ENCODE measurements around the gene RAC3.

The RAC3 gene

DNA sequence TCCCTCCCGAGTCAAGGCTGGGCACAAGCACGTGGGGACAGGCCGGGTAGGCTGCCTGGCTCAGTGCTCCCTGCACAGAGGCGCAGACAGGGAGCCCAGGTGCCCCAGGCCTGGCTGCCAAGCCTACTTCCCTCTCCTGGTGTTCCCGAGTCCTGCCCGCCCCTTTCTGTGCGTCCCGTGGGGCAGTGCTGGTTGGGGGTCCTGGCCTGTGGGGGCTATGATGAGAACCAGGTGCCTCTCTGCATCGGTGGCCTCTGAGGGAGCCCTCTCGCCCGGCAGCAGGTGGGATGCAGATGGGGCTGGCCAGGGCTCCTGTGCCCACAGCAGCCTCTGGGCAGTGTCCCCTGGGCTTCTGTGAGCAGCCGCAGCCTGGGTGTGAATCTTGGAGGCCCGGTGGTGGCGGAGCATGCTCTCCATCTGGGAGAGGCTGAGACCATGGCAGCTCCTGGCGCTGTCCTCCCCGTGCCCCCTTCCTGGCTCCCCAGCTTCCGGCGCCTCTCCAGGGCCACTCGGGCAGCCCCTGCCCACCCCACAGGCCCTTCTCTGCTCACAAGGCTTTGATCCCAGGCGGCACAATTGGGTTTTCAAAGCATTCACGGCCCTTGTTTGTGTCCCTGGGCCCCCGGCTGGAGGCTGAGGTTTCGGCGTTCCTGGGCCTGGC lies 16.0 kb upstream of the RAC3 start:
- Mint-ChIP-seq H3K4me3 (no peak overlapping the region), H3K27ac (no peak overlapping the region), H3K4me1 (ENCODE audit: low read depth) (peaks cover under 1% of the 10 kb centered on the region), H3K36me3 (no peaks in the 10 kb centered on the region), H3K27me3 (no peaks in the 10 kb centered on the region), H3K9me3 (ENCODE audit: low read depth) (no peaks in the 10 kb centered on the region)

DNA sequence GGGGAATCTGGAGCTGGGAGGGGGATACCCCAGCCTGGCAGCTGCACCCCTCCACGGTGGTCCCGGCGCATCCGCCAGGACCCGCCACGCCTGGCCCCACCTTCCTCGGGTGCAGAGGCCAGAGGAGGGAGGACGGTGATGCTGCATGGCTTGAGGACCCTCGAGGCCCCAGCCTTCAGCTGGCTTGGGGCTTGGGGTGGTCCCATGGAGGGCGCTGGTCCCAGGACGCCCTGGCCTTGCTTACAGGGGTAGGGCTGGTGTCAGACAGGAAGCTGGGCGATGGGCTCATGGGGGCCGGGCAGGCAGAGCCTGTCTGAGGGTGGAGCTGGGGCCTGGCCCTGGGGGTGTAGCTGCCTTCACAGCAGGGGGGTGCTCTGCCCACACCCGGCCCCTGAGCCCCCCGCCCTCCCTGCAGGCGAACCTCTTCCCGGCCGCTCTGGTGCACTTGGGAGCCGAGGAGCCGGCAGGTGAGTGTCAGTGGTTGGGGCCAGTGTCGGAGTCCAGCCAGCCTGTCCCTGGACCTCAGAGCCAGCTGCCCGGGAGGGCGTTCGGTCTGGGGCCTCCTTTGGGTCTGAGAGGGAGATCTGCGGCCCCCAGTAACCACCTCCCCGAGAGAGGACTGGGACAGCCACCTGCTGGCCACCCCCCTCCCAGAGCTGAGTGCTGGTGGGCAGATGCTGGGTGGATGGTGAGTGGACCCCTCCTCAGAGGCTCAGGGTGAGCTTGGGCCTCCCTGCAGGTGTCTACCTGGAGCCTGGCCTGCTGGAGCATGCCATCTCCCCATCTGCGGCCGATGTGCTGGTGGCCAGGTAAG lies 15.2 kb upstream of the RAC3 start:
- no peak overlapping the region for H3K4me3 Mint-ChIP-seq
- H3K27me3 Mint-ChIP-seq = no peaks in the 10 kb centered on the region
- no peaks in the 10 kb centered on the region for H3K36me3 Mint-ChIP-seq
- H3K9me3 Mint-ChIP-seq (ENCODE audit: low read depth) = no peaks in the 10 kb centered on the region
- peaks cover 4% of the 10 kb centered on the region for H3K4me1 Mint-ChIP-seq (ENCODE audit: low read depth)
- H3K27ac Mint-ChIP-seq = no peak overlapping the region

DNA sequence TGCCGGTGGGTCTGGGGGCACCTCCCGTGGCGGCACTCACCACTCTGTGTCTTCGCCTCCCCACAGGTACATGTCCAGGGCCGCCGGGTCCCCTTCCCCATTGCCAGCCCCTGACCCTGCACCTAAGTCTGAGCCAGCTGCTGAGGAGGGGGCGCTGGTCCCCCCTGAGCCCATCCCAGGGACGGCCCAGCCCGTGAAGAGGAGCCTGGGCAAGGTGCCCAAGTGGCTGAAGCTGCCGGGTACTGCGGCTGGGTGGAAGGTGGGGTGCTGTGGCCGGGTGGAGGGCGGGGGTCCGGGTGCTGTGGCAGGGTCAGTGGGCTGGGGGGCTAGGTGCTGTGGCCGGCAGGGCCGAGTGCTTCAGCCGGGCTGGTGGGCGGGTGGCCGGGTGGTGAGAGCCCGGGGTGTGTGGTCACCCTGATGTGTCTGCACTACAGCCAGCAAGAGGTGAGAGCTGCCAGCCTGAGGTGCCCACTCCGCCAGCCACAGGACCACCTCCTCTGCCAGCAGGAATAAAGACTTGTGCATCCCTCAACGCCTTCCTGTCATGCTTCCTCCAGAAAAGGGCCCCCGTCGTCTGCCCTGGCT lies 14.5 kb upstream of the RAC3 start:
- Mint-ChIP-seq H3K4me3 (no peak overlapping the region), H3K27me3 (no peaks in the 10 kb centered on the region), H3K27ac (no peak overlapping the region), H3K36me3 (no peaks in the 10 kb centered on the region), H3K9me3 (ENCODE audit: low read depth) (no peaks in the 10 kb centered on the region), H3K4me1 (ENCODE audit: low read depth) (peaks cover 10% of the 10 kb centered on the region)

DNA sequence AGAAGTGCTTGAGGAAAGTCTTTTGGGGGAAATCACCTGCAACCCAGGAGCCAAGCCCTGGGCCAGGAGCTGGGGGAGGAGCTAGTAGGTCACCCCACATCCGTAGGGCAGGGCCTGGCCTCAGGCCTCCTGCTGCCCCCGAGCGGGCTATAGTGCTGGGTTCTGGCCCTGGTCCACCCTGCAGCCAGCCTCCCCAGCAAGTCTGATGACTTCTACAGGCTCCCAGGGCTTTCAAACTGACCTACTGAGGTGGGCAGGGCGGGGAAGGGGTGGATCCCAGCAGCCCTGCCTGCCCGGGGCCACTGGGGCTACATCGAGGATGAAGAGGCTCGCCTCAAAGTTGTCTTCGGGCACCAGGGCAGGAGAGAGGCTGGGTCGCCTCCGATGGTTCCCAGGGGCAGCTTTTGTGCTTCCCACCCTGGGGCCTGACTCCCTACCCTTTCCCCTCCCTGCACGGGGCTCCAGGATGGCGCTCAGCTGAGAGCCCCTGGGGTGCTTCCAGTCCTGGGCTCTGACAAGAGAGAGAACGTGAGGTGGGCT lies 13.8 kb upstream of the RAC3 start:
- Mint-ChIP-seq H3K9me3 (ENCODE audit: low read depth) (no peaks in the 10 kb centered on the region), H3K27ac (no peak overlapping the region), H3K27me3 (no peaks in the 10 kb centered on the region), H3K36me3 (no peaks in the 10 kb centered on the region), H3K4me1 (ENCODE audit: low read depth) (peaks cover 10% of the 10 kb centered on the region), H3K4me3 (no peak overlapping the region)

DNA sequence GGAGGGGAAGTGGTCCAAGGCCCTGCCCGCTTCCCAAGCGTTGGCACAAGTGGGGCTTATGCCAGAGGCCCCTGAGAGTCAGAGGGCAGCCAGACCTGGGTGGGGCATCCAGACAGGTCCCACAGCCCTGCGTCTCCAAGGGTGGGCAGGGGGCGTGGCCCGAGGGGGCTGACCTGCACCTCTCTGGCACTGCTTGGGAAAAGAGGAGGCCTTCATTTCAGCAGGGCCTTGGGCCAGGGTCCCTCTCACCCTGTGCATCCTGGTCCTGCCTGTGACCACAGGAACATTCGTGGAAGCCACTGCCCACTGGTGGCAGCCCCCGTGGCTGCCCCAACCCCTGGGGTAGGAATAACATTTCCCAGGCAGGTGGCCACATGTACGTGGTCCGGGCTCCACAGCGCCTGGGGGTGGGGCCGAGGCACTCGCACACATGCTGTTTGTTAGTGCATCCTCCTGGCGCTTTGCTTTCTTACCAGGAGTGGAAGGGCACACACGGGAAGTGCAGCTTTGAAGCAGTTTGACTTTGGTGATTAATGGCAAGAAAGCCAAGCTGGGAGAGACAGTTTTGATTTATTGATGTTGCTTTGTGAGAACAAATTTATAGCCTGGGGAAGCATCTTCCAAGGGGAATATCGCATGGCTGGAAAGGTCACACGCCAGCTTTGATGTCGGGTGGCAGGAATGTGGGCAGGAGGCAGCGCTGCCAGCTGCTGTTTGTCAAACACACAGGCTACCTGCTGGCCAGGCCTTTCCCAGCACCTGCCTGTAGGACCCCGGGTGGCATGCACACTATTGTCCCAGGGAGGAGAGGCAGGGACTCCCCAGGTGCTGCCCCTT lies 13.1 kb upstream of the RAC3 start:
- peaks cover 10% of the 10 kb centered on the region for H3K4me1 Mint-ChIP-seq (ENCODE audit: low read depth)

DNA sequence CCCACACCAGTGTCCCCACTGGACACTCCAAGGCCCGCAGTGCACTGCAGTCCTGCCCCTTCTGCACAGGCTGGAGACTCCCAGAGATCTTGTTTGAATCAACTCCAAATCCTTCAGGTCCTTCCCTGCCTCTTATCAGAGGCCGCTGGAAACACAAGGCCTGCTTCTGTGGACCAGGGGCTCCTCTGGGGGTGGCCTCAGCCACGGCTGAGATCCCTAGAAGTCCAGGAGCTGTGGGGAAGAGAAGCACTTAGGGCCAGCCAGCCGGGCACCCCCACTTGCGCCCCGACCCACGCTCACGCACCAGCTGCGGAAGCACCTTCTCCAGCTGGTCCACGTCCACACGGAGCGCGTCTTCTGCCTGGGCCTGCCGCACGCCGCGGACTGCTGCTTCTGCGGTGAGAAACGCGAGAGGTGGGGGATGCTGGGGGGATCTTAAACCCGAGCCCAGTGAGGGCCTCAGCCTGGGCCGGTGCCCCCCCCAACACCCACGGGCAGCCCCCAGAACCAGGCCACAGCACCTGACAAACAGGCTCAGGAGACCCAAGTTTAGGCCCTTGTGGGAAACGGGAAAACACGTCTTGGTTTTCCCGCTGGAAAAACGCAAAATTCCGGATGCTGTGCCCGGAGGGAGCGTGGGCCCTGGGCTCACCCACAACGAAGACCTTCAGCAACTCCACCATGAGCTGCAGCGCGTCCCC lies 12.3 kb upstream of the RAC3 start:
- Mint-ChIP-seq H3K4me3 (no peak overlapping the region), H3K36me3 (no peaks in the 10 kb centered on the region), H3K27me3 (no peaks in the 10 kb centered on the region), H3K9me3 (ENCODE audit: low read depth) (no peaks in the 10 kb centered on the region), H3K27ac (no peak overlapping the region), H3K4me1 (ENCODE audit: low read depth) (peaks cover 13% of the 10 kb centered on the region)

More for the DNA sequence above, 13.1 kb upstream of the RAC3 start:
- no peaks in the 10 kb centered on the region for H3K36me3 Mint-ChIP-seq
- peak overlapping the region; percentile 17 for H3K27ac Mint-ChIP-seq
- no peaks in the 10 kb centered on the region for H3K27me3 Mint-ChIP-seq
- no peaks in the 10 kb centered on the region for H3K9me3 Mint-ChIP-seq (ENCODE audit: low read depth)
- H3K4me3 Mint-ChIP-seq = no peak overlapping the region

DNA sequence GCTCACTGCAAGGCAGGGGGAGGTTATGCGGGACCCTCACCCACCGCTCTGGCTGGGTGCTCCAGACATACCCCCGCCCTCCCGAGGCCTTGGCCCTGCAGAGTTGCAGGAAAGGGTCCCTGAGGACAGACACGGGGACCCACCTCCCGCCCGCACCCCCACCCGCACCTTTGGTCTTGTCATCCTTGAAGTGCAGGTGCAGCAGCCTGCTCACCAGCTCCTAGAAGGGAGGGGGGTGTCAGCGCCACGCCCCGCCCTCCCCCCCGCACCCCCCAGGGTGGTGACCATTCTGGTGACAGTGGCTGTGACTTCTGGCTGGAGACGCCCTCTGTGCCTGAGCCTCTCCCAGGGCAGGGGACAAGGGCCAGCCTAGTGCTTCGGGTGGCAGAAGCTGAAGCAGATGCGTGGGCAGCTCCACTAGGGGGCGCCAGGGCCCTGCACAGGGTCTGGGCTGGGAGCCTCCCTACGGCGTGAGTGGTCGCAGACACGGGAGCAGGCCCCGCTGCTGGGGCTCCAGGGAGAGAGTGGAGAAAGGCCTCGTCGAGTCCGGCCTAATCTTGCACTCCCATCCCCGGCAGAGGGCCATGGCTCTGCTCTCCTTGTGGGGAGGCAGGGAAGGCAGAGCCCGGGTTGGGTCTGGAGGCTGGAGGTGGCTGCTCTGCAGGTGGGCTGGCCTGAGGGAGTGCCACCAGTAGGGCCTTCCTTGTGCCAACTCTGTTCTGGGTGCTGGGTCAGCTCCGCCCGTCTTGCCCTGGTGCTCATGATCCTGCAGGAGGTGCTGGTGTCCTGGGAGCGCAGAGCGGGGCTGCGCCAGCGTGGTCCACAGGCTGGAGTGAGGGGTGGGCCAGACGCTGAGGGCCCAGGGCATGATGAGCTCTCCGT lies 11.5 kb upstream of the RAC3 start:
- Mint-ChIP-seq H3K36me3 (no peaks in the 10 kb centered on the region), H3K27ac (no peak overlapping the region), H3K4me1 (ENCODE audit: low read depth) (peaks cover 13% of the 10 kb centered on the region), H3K27me3 (no peaks in the 10 kb centered on the region), H3K4me3 (no peak overlapping the region), H3K9me3 (ENCODE audit: low read depth) (no peaks in the 10 kb centered on the region)

DNA sequence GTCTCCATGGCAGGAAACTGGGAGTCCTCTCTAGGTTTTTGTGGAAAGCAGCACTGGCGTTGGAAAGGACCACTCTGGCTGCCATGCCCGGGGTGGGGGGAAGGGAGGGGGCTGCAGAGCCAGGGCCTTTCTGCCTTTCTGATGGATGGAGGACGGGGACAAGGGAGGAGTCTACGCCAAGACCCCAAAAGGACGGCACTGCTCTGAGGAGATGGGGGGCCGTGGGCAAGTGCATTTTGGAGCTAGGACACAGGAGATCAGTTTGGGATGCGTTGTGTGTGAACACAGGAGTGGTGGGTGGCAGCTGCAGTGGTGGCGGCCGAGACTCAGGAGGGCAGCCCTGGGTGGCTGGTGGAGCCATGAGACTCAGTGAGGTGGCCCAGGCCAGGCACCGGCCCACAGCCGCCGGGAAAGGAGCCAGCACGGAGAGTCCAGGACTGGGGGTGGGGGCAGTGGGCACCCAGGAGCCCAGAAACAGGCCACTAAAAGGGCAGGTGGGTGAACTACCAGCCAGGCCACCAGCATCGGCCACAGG lies 10.8 kb upstream of the RAC3 start:
- no peaks in the 10 kb centered on the region for H3K27me3 Mint-ChIP-seq
- H3K36me3 Mint-ChIP-seq = no peaks in the 10 kb centered on the region
- no peaks in the 10 kb centered on the region for H3K9me3 Mint-ChIP-seq (ENCODE audit: low read depth)
- H3K4me3 Mint-ChIP-seq = peak overlapping the region; percentile 59
- peaks cover 13% of the 10 kb centered on the region for H3K4me1 Mint-ChIP-seq (ENCODE audit: low read depth)
- H3K27ac Mint-ChIP-seq = no peak overlapping the region

DNA sequence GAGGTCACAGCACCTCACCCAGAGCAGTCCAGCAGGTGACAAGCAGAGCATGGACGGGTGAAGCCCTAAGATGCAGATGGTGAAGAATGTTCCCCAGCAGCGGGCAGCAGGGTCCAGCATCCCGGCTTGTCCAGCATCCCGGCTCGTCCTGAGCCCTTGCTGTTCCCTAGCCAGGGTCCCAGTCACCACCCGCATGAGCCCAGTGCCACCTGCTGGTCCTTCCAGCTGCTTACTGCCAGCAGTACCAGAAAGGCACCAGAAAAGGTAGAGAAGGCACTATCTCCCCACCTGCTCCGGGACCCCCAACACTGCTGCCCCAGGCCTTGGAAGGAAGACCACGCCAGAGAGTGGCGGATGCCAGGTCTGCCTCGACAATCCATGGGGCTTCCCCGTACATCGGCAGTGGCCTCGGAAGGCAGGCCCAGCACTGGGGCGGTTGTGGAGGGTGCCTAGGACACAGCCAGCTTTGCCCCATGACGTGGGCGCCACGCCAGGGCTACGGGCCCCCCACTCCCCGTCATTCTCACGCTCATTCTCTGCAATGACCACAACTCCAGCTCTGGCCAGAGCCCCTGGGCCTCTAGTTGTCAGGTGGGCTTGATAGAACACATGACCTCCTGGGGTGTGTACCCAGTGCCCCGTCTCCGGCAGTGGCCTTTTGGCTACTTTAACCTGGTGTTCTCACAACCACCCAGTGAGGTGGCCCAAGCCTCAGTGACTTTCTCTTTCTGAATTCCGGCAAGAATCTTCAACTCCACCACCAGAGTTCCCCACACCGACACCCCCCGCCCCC lies 10.2 kb upstream of the RAC3 start:
- H3K4me1 Mint-ChIP-seq (ENCODE audit: low read depth) = peaks cover 13% of the 10 kb centered on the region
- H3K36me3 Mint-ChIP-seq = peaks cover 2% of the 10 kb centered on the region
- H3K27me3 Mint-ChIP-seq = no peaks in the 10 kb centered on the region
- peak overlapping the region; percentile 72 for H3K27ac Mint-ChIP-seq
- H3K9me3 Mint-ChIP-seq (ENCODE audit: low read depth) = no peaks in the 10 kb centered on the region
- peak overlapping the region; percentile 92 for H3K4me3 Mint-ChIP-seq

DNA sequence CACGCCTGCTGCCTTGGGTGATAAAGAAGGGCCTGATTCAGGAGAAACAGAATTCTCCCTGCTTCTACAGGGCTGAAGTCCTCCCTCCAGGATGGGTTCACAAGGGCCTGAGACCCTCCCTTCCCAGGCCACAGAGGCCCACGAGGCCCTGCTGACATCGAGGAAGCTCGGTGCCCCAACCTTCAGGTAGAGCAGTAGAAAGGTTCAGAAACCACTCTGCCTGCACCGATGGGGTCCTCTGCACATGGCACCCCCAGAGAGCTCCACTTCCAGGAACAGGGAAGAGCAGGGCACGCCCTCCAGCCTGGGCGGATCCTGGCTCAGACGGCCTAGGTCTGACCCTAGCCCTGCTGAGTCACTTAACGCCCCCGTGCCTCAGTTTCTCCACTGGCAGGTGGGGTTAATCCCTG lies 9.6 kb upstream of the RAC3 start:
- peaks cover 2% of the 10 kb centered on the region for H3K36me3 Mint-ChIP-seq
- no peaks in the 10 kb centered on the region for H3K9me3 Mint-ChIP-seq (ENCODE audit: low read depth)
- peak overlapping the region; percentile 72 for H3K27ac Mint-ChIP-seq
- H3K4me1 Mint-ChIP-seq (ENCODE audit: low read depth) = peaks cover 13% of the 10 kb centered on the region
- peak overlapping the region; percentile 92 for H3K4me3 Mint-ChIP-seq
- no peaks in the 10 kb centered on the region for H3K27me3 Mint-ChIP-seq

DNA sequence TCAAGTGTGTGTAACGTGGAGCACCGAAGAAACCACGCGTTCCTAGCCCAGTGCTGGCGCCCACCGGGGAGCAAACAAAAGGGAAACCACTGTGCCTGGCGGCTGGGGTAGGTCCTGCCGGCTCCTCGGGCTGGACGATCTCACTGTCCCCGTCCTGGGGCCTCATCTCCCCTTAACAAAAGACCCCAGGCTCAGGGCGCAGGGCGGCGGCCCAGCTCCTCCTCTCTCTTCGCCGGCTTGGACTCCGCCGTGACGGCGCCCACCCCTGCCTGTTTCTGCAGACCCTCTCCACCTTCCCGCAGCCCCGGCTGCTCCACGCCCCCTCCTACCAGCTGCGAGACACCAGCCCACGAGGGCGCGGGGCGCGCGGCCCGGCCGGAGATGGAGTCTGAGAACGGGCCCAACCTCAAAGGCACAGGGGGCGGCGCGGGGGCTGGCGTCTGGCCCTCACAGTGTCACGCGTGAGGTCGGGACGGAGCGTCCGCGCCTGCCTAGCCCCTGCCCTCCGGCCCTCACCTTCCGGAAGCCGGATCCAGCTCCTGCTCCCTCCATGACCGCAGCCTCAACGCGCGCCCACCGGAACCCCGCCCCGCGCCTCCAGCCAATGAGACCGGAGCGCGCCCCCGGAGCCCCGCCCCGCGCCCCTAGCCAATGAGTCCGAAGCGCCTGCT lies 9.0 kb upstream of the RAC3 start, which contains the start of gene CENPX:
Gene CENPX, minus strand, starts transcription at position 569 of the 671 bp plus-strand sequence. Its CDS starts 17 bp downstream, at position 552.
- Mint-ChIP-seq H3K27ac (peak within 1 kb of the TSS; percentile 72), H3K9me3 (ENCODE audit: low read depth) (no peaks in the 10 kb centered on the region), H3K36me3 (peaks cover 2% of the 10 kb centered on the region), H3K4me1 (ENCODE audit: low read depth) (peaks cover 13% of the 10 kb centered on the region), H3K27me3 (no peaks in the 10 kb centered on the region), H3K4me3 (peak within 1 kb of the TSS; percentile 92)

DNA sequence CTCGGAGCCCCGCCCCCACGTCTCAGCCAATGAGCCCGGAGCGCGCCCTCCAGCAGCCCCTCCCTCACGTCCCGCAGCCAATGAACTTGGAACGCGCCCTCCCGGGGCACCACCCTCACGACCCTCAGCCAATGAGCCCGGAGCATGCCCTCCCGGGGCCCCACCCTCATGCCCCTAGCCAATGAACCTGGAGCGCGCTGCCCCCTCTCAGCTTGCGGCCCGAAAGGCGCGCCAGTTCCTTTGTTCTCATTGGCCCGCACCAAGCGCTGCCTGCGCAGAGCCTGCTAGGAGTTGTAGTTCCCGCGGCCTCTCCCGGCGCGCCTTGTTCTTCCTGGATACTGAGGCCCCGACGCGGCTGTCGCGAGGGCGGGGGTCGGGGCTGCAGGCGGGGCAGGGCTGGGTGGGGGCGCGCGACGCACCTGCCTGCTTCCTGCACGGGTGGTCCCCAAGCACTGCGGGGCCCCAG lies 8.5 kb upstream of the RAC3 start, which contains the start of gene LRRC45:
Gene LRRC45, plus strand, starts transcription at position 325 of the 466 bp plus-strand sequence. CDS start 339 bp downstream, outside the sequence.
- Mint-ChIP-seq H3K4me3 (peak within 1 kb of the TSS; percentile 92), H3K4me1 (ENCODE audit: low read depth) (peaks cover 13% of the 10 kb centered on the region), H3K36me3 (peaks cover 2% of the 10 kb centered on the region), H3K27ac (peak within 1 kb of the TSS; percentile 72), H3K9me3 (ENCODE audit: low read depth) (no peaks in the 10 kb centered on the region), H3K27me3 (no peaks in the 10 kb centered on the region)

All from activated naive CD8-positive, alpha-beta T cell (primary cell).